Activated naive CD4-positive, alpha-beta T cell treated with Interleukin-2 at 50 U/mL for 16 hours (primary cell): ENCODE data around the gene ACD.

ENCODE experiments used
- DNase-seq: peaks from one replicate; pipeline ENCODE4 v3.0.0-alpha.2; 2020

ACD gene

DNA sequence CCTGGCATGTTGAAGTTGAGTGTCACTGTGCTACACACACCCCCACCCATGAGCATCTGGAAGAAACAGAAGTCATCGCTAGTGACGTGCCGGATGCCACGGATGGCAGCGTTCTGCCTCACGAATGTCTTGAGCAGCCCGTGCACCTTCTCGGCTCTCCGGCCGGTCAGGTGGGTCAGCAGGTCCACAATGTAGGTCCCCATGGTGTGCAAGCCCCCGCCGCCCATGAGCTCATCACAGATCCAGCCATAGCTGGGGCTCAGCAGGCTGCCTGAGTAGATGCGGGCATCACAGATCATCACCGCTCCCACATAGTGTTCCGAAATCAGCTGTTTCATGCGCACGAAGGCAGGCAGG, 15.5 kb upstream of the ACD start:
- DNase-seq: no peak

DNA sequence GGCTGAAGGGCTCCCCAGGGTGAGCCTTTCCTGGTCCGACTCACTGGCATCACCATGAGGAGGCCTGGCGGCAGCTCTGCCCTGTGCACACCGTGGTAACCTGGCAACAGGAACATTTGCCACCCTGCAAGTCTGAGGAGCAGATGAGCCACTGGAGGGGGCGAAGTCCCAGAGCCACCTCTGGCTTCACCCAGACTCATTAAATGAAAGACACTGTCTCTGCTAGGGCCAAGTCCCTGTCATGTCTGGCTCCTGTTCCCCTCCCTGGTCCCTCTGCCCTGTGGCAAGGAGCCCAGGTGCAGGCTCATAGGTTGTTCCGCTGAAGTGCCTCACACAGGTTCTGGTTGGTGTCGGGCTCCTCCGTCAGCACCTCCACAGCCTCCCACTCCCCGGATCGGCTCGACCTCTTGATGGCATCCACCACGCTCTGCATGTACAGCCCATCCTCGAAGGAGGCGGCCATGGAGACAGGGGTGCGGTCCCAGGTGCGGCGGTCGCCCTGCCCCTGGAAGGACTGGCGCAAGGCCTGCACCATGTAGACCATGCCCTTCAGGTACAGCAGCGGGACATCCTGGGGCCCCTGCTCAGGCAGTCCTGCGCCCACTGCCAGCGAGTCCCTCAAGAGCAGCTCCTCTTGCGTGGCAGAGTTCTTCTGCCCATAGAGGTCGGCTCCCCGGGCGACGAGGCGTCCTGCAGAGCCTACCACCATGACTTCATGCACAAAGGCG, 15.0 kb upstream of the ACD start:
- no peak for DNase-seq

DNA sequence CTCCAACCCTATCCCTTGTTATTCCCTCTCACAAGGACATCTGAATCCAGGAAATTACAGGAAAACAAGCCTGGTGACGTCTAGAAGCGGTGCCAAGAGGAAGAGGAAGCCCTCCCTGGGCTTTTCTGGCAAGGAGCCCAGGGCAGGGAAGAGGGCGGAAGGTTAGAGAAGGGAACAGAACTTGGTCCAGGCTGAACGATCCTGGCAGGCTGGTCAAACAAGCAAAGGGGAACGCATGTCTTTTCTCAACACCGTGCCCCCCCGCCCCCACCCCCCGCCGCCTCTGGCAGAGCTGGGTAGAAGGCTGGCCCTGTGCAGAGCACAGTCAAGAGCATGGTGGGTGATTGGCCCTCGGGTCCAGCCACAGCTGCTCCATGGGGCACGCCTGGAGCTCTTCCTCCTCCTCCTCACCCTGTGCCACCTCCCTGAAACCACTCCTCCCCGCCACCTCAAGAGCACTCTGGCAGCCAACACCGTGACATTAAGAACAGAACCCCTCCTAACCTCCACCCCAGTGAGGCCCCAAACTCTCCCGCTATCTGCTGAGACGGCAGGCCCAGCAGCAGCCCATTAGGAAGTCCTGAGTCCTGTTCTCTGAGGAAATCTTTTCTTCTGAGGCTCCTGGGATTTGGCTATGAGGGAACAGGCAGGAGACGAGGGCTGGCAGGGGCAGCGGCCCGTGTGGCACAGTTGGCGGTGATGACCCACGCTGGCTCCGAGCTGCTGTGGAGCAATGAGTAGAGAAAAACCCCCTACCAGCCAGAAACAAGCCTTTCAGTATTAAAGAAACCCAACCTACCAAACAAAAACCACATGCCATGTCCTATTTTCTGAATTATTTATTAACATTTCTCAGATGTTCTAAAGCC, 13.9 kb upstream of the ACD start:
- DNase-seq: no peak

DNA sequence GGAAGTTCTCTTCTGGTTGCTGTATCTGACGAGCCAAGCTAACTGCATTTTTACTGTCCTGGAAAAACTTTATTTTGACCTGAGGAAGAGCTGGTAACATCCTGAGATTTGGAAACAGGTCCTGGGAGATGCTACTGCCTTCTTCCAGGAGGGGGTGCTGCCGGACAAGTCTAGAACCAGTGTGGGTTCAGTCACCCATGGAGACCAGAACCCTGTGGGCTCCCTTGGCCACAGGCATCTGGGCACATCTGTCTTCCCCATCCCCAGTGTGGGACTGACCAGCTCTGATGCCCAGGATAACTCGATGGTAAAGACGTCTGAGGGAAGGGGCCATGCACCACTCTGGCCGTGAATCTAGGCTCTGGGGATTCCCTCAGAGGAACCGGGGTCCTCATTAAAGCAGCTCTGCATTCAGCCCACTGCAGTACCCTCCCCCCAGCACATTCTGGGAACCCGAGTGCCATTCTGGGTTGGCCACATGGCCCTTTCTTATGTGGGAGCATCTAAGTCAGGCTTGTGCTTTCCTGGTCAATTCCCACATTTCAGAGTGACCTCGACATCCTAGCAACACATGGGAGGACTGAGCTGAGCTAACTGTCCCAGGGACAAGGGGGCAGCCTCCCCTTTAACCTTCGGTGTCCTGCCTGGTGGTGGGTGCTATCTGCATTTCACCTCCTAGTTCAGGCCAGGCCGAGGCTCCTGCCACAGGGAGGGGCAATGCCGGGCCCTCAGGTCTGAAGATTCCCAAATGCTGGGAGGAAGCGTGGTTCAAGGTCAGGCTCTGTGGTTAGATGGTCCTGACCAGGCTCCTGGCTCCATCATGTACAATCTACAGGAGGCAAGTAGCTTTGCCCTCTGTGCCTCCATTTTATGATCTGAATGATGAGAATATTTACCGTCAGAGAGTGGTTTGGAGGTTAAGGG, 12.9 kb upstream of the ACD start:
- peak; percentile 50 for DNase-seq

DNA sequence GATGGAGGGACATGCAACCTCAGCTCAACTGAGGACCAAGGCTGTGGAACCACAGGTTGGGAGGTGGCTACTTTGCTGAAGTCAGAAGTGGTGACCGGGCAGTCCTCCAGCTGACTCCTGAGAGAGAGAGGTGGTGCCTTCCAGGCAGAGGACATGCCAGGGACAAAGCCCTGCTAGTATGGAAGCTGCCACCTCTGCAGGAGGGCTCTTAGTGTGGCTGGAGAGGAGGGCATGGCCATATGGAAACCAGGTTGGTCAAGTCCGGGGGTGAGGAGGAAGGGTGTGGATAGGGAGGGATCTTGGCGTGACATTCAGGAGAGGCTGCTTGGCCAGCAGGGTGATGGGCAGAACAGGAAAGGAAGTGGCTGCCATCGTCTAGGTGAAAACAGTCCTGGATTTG, 12.2 kb upstream of the ACD start:
- DNase-seq: no peak

DNA sequence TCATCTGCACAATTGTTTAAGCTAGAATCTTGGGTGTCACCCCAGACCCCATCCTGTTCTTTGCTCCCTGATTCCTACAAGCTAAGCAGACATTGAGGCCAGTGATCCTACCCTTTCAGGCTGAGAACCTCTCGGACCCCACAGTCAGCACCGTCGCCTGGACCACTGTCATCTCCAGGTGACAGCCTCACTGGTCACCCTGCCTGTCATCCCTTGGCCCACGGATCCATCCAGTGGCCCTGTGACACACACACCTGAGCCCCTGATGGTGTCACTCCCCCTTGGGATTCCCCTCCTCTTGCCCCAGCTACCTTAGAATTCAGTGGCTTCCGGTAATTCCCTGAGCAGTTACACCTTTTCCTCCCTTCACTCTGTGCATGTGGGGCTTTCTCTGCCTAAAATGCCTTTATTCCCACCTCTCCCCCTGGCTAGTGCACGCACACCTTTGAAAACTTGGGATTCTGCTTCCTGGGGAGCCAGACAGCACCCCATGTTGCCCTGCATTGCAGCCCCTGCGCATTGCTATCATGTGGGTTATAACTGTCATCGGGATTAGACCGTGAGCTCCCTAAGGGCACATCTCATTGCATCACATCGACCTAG, 9.5 kb upstream of the ACD start:
- DNase-seq: no peak

DNA sequence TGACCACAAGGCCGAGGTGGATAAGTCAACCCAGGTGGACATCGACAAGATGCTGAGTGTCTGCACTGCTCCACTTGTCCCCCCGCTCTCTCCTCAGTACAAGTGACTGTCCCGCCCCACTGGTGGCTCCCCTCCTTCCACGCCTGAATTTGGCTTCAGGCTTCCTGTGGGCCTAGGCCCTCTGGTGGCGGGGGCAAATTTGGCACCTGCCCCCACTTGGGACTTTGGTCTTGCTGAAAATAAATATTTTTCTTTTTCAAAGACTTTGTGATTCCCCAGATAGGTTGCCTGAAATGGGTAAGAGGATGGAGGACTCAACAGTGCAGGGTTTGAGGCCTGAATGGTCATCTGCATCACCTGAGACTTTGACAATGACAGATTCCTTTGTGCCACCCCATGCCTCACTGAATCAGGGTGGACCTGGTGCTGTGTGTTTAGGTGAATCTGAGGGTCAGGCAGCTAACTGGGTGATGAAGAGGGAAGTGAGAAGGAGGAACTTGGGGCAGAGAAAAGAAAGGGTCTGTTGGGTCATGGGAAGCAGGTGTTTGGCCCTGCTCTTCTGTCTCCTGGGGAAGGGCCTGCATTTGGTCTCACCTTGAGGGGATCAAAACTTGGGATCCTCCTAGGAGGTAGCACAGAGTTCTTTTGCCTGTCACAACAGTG, 8.6 kb upstream of the ACD start:
- DNase-seq: peak; percentile 35

DNA sequence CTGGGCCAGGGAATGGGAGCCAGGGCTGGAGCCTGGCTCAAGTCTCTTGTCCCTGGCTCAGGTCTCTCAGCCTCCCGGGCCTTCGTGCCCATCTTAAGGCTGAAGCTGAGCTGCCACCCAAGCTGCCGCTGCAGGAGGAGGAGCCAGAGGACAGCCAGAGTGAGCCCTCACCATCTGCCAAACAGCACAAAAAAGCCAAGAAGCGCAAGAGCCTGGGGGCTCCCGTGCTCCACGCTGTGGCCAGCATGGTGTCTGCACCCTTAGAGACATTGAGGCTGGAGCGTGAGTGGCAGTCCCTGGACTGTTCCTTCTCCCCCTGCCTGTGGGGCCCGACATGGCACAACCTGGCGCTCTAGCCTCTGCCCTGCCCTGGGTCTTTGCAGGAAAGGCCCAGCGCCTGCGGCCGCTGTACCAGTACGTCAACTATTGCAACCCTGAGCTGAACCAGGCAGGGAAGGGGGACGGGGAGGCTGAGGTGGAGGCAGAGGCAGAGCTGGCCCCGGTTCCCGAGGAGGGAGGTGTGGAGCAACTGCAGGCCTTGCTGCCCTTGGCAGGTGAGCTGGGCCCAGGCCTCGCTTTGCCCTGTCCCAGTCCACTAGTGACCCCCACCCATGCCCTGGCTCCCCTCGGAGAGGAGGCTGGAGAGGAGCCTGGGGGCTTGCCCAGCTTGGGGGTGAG, 7.9 kb upstream of the ACD start:
- peak; percentile 84 for DNase-seq

DNA sequence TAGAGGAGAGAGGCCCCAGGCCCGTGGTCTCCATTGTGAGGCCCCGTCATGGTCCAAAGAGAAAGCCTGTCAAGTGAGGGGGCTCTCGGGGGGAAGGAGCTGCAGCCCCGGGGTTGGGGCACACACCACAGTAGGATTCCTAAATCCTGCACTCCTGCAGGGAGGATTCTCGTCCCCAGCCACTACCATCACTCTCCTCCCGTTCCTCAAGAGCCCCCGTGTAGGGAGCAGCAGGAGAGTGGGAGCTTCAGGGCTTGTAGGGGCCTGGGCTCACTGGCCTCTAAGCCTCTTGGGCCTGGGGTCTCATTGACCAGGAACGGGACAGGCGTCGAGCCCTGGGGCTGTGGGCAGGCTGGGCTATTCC, 7.4 kb upstream of the ACD start:
- no peak for DNase-seq

DNA sequence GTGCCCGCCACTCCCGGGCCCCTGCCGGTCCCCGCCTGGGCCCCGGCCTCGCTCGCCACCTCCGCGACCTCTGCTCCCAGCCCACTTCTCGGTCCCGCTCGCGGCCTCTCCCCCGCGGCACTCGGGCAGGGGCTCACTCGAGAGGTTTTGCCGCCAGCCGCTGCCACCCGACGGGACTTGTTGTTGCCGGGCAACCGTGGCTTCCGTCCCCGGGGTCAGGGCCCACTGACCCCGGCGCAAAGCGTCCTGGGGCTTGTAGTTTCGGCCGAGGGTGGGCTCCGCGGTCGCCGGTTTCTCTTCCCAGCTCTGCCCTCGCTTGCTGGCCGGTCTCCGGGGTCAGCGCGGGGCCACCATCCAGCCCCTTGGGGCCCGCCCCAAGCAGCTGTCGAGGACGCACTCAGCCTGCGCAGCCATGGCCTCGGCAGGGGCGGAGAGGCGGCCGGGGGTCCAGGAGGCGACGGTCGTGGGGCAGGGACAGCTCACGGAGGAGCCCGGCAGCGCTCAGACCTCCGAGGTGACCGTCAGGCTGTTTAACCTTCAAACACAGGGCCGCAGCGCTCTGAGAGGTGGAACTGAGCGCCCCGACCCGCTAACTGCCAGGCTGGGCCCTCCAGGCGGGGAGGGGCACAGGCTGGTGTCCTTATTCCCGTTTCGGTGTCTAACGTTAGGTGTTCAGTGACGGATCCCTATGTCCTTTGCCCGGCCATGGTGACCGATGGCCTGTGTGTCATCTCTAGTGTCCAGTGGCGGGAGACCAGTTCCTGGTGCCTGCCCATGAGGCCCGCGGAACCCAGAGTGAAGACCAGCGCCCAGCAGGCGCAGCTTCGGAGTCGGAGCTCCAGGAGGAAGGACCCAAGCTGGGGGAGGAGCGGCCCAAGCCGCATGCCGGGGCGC, 6.7 kb upstream of the ACD start, which contains the start of the genes C16orf86 and ENKD1:
C16orf86 (plus strand) TSS at position 256 of the 894 bp plus-strand sequence; CDS start at position 413, 157 bp downstream.
ENKD1 (minus strand) TSS at position 192 of the 894 bp plus-strand sequence. CDS start 308 bp downstream, outside the sequence.
- peak; percentile 81 for DNase-seq

DNA sequence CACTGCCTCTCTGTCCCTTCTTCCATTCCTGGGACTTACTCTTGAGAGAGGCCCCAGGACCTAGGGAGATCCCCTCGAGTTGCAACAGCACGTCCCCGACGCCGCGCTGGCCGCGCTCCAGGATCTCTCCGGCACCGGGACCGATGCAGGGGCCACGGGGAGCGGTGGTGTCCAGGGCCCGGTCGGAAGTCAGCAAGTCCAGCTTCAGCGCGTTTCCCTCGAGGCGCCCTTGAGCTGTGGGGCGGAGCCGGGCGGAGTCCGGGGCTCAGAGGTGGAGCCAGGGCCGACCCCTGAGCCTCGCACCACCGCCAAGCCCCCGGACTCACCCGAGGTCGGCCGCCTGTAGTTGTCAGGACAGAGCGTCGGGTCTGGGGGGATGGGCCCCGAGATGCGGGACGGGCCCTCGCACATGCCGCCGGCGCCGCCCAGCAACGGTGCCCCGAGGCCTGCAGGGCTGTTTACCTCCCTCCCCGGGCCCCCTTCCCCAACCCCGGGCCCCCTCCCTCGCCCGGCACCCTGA, 6.0 kb upstream of the ACD start:
- no peak for DNase-seq

DNA sequence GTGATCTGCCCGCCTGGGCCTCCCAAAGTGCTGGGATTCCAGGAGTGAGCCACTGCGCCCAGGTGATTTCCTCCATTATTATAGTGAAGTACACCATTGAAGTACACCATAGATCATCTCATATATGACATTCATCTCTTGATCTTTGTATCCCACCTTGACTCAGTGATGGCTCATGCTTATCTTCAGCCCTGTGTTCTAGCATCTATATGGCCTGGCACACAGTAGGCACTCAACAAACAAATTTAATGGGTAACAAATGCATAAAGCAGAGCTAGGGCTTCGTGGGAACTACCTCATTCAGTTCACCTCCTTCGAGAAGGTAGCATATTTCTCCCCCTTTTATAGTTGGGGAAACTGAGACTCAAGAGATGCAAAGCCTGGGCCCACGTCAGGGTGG, 5.5 kb upstream of the ACD start:
- DNase-seq: no peak

DNA sequence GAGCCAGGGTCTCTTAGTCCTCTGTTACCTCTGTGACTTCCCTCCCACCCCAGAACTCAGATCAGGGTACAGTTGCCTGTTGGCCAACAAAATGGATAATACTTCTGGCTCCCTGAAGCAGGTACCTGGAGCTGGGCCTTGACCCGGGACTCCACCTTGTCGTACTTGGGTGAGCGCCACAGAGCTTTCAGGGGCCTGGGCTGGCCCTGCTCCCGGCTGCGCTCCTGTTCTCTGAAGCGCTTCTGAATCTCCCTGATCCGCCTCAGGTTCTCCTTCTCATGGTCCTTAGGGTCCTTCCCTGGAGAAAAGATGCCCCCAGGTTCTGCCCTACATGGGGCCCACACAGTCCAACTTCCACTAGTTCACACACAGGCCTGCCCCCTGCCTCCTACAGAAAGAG, 4.8 kb upstream of the ACD start:
- no peak for DNase-seq

DNA sequence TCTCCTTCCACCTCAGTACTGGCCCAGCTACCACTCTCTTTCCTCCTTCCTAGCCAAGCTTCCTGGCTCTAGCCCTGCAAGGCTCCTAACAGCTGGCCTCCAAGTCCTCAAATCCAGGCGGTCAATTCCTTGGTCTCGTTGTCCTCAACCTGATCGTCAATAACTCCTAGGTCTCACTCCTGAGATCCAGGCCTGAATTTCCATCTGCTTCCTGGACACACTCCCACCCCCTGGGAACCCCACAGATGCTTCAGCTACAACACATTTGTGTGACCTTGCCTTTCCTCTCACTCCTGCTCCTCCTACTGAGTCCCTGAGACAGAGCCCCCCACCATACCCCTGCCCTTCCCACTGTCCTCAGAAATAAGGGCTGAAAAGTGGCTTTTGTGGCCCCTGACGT, 4.2 kb upstream of the ACD start:
- DNase-seq: no peak

DNA sequence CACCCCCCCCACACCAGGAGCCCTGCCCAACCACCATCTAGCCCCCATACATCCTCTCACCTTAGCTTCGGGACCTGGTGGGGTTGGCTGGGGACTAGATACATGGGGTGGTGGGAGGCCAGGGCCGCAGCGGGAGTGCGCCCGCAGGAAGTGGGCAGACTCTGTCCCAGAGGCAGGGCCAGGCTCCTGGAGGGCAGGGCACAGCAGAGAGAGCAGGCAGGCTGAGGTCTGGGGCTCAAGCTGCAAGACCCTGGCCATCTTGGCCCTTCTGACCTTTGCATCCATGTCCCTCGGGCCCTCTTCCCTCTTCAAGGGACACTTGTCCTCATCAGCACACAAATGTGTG, 3.8 kb upstream of the ACD start:
- DNase-seq: no peak

DNA sequence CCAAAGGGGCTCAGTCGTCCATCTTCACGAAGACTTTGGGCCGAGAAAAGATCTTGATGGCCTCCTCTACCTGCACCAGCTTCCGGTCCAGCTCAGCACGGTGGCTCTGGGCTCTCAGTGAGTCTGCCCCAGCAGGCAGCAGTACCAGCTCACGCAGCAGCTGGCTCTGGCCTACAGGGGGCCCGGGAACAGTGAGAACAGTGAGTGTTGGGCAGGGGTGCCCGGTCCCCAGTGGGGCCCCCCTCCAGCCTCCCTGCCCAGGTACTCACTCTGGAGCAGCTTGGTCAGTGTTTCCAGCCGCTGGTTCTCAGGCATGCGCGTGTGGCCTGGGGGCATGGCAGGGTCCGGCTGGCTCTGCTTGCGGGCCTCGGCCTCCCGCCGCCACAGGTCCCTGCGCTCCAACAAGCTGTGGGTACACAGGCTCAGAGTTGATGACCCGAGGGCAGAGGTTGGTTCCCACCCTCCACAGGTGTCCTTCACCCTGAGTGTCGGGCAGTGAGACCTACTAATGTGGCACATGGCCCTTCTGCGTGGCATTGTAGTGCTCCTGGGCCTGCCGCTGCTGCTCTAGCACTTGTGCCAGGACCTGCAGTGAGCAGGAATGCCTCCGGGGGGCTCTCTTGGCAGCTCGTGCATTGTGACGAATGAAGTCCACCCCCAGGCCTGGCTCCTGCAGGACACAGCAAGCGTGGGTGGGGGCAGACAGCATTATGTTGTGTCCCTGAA, 3.3 kb upstream of the ACD start:
- DNase-seq: peak; percentile 28

DNA sequence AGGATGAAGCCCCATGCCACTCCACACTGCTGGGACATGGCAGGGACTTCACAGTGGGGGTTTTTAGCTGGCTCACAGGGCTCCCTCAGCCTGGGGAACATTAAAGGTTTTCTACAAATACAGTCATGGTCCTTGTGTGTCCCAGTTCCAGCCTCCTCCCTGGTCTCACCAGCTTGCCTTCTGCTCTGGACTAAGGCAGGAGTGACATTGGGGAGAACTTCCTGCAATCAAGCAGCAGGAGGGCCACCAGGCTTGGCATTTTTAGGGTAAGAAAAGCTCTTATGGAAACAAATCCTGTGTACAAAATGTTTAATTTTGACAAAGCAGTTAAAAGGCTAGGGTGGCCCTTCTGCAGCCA, 2.6 kb upstream of the ACD start:
- no peak for DNase-seq

DNA sequence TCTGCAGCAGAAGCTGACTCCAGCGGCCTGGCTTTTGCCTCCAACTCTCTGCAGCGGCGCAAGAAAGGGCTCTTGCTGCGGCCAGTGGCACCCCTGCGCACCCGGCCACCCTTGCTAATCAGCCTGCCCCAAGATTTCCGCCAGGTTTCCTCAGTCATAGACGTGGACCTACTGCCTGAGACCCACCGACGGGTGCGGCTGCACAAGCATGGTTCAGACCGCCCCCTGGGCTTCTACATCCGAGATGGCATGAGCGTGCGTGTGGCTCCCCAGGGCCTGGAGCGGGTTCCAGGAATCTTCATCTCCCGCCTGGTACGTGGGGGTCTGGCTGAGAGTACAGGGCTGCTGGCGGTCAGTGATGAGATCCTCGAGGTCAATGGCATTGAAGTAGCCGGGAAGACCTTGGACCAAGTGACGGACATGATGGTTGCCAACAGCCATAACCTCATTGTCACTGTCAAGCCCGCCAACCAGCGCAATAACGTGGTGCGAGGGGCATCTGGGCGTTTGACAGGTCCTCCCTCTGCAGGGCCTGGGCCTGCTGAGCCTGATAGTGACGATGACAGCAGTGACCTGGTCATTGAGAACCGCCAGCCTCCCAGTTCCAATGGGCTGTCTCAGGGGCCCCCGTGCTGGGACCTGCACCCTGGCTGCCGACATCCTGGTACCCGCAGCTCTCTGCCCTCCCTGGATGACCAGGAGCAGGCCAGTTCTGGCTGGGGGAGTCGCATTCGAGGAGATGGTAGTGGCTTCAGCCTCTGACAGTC, 2.0 kb upstream of the ACD start:
- no peak for DNase-seq
